AG04450 (cell line): ENCODE results near the gene ARHGAP12. TPM values are rescaled to one million over a fixed set of nuclear protein-coding genes. Genes with fewer than 3 reads are reported as not detected.

Source experiments
- CTCF ChIA-PET: fragments of 300-600, 350-600 bp; formaldehyde crosslinking; extraction: SDS; loops from one replicate; lab custom pipeline; 2022; ENCODE audit warnings: antibody characterized with exemption, inconsistent platforms; lab: Charles Lee
- POLR2A ChIA-PET: fragments of 350-600 bp; formaldehyde crosslinking; extraction: SDS; loops from one replicate; lab custom pipeline; 2021; ENCODE audit warnings: antibody characterized with exemption, inconsistent platforms; lab: Yijun Ruan, JAX
- DNase-seq: peaks from one replicate; pipeline ENCODE4 v3.0.0-alpha.2; 2011; ENCODE audit warnings: low read depth, low spot score
- H3K27ac ChIP-seq: one replicate; pipeline ENCODE4 v1.5.1; 2012; ENCODE audit warnings: low read depth, low read length, control low read depth
- H3K27me3 ChIP-seq: one replicate; pipeline ENCODE4 v1.6.0; 2012; ENCODE audit warnings: low read length; ENCODE audit not compliant: control insufficient read depth, insufficient read depth
- H3K4me3 ChIP-seq: 2 replicates; pipeline ENCODE4 v1.5.1; 2011; ENCODE audit warnings: mild to moderate bottlenecking, low read depth, low read length, control low read depth
- H3K9me3 ChIP-seq: 2 replicates; pipeline ENCODE4 v1.5.1; 2012; ENCODE audit warnings: low read length; ENCODE audit not compliant: control insufficient read depth, insufficient read depth
- polyA plus RNA-seq: library from polyadenylated mRNA; depleted of rRNA; stranded (reverse); fragments of >200 nt; gene quantifications from 2 replicates; pipeline ENCODE4 v1.2.3, GENCODE V29; 2011
- TF ChIP-seq, protein P1 (sequence below): IDR thresholded peaks from 2 replicates; pipeline ENCODE4 v1.5.1; 2011; ENCODE audit warnings: low read depth, low read length, control low read depth, inconsistent platforms

The ARHGAP12 gene
- polyA plus RNA-seq, 1 experiment = 26.3 TPM

DNA sequence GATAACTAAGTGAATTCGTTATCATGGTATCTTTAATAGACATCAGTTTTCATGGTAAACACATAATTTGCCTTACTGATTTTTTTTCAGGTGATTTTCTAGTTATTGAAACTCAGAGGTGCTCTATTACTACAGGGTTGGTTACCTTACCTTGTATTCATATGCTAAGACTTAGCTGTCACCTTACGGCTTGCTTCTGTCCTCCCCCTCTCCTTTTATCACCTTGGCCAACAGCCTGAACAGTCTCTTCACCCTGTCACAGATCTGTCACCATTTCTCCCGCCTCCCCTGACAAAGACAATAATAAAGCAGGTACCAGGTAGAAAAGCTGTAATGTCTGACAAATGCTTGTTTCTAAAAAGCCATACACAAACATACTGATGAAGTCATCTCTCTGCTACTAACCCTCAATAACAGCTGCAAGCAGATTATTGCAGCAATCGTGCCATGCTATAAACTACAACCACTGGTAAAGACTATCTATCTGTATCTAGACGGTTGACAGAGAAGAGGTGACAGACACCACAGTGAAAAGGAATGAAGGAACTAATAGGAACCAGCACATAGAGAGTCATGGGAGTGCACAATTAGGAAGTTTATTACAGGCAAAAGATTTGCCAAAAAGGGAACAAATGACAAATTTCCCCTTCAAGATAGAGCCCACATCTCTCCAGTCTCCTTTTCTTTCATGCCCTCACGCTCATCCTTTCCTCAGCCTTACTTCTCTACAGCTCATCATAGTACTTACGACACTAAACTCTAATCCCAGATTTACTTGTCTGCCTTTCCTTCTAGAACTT is 57.2 kb downstream of the ARHGAP12 start:
- TF ChIP-seq, protein P1, sequence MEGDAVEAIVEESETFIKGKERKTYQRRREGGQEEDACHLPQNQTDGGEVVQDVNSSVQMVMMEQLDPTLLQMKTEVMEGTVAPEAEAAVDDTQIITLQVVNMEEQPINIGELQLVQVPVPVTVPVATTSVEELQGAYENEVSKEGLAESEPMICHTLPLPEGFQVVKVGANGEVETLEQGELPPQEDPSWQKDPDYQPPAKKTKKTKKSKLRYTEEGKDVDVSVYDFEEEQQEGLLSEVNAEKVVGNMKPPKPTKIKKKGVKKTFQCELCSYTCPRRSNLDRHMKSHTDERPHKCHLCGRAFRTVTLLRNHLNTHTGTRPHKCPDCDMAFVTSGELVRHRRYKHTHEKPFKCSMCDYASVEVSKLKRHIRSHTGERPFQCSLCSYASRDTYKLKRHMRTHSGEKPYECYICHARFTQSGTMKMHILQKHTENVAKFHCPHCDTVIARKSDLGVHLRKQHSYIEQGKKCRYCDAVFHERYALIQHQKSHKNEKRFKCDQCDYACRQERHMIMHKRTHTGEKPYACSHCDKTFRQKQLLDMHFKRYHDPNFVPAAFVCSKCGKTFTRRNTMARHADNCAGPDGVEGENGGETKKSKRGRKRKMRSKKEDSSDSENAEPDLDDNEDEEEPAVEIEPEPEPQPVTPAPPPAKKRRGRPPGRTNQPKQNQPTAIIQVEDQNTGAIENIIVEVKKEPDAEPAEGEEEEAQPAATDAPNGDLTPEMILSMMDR = no peak
- ChIA-PET POLR2A (no interaction called here), CTCF (interaction anchor here (0.7 to 1.5 kb wide), 2 partner anchors 10 to 11 kb away, joined by 3 to 5 read pairs; no protein-coding TSS in a partner anchor)
- Histone ChIP-seq H3K27ac (no peak overlapping the region), H3K9me3 (no peaks in the 10 kb centered on the region), H3K4me3 (no peak overlapping the region), H3K27me3 (no peaks in the 10 kb centered on the region)
- no peak for DNase-seq

DNA sequence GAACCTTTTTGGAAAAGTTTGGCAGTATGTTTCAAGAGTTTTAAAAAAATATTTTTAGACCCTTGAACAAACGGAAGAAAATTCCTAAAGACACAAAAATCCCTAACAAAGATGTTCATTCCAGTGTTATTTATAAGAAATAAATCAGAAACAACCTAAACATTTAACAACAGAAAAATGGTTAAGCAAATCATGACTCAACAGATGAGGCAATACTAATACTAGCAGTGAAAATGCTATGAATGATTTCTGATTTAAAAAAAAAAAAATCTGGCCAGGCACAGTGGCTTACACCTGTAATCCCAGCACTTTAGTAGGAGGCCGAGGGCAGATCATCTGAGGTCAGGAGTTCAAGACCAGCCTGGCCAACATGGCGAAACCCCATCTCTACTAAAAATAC is 61.0 kb downstream of the ARHGAP12 start:
- Histone ChIP-seq H3K27ac (no peak overlapping the region), H3K9me3 (no peaks in the 10 kb centered on the region), H3K4me3 (no peak overlapping the region), H3K27me3 (no peaks in the 10 kb centered on the region)
- TF ChIP-seq, protein P1 = no peak
- POLR2A ChIA-PET = no interaction called here
- CTCF ChIA-PET = no interaction called here
- DNase-seq = no peak

DNA sequence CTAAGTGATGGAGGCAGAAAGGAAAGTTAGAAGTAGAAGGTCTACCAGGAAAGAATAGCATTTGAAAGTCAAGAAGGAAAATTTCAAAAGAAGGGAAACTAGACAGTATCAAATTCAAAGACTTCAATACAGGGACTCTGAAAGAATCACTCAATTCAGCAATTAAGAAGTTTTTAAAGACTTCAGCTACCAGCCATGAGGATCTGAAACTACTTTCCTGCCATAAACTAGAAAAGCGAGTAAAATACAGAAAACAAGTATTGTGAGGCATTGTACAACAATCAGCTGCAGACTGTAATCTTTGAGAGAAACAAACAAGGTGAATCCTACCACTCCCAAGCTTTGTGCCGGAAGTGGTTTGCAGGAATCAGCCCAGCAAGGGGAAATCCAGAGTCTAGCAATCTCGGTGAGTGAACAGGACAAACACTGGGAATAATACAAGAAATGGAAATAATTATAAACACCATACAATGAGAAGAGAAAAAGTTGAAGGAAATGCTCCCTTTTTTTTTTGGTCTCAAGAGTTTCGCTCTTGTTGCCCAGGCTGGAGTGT is 62.4 kb downstream of the ARHGAP12 start:
- Histone ChIP-seq H3K9me3 (no peaks in the 10 kb centered on the region), H3K27me3 (no peaks in the 10 kb centered on the region), H3K27ac (no peak overlapping the region), H3K4me3 (no peak overlapping the region)
- TF ChIP-seq, protein P1 = no peak
- POLR2A ChIA-PET = no interaction called here
- CTCF ChIA-PET = interaction anchor here (0.7 kb wide), 1 partner anchor 67 kb away, joined by 3 read pairs; no protein-coding TSS in a partner anchor
- no peak for DNase-seq

DNA sequence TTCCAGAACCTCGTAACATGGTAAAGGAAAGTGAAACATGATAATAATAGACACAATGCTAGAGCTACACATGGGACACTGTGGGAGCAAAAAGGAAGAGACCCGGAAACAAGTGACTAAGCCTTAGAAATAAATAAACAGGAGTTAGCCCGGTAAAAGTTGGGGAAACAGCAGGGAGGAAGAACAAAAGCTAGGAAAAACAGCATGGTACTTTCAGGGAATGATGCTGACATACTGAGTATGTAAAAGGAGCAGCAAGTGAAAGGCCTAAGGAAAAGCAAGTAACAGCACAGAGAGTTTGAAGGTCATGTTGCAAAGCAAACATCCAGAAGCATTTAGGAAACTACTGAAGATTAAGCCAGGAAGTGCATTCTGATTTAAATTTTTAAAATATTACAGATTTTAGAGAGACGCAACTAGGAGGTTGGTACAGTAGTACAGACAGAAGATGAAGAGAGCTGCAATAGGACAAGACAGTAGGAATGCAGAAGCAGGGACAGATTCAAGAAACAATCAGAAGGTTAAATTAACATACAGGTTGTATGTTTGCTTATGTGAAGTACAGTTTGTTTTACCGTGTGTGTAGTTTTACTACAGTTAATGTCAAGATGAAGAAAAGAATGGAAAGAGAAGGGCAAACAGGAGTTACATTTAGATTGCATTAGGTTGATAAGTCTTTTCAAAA is 63.7 kb downstream of the ARHGAP12 start:
- H3K9me3 ChIP-seq = no peaks in the 10 kb centered on the region
- TF ChIP-seq, protein P1 = no peak
- CTCF ChIA-PET = no interaction called here
- DNase-seq = no peak
- no peak overlapping the region for H3K4me3 ChIP-seq
- H3K27ac ChIP-seq = no peak overlapping the region
- no peaks in the 10 kb centered on the region for H3K27me3 ChIP-seq
- POLR2A ChIA-PET = no interaction called here

DNA sequence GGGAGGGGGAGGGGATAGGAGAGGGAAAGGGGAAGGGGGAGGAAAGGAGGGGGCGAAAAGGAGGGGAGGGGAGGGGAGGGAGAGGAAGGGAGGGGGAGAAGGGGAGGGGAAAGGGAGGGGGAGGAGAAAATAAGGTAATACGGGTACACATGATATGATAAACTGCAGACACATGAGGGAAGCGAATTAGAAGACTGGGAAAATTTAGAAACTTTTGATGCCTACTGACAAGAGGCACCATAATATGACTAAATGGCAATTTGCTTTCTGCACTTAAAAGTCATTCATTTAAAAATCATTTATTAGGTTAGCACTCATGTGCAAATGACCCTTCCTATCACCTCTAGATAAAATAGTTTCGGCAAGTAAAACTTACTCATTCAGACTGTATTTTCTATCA is 73.6 kb downstream of the ARHGAP12 start:
- Histone ChIP-seq H3K27ac (no peak overlapping the region), H3K27me3 (no peaks in the 10 kb centered on the region), H3K4me3 (no peak overlapping the region), H3K9me3 (no peaks in the 10 kb centered on the region)
- TF ChIP-seq, protein P1 = no peak
- no peak for DNase-seq
- ChIA-PET CTCF (no interaction called here), POLR2A (no interaction called here)
